NCI-H187 (cell line): Measurements from ENCODE around the gene PACRG.
"Not testable (repeated sequence)": the region's sequence is repeated elsewhere in the genome, so short reads cannot be mapped to it uniquely, and the experiment has no call there.

Experiments used
- DNase-seq, 2 experiments: peaks; one replicate each; lab custom pipeline; 2025; lab: John Stamatoyannopoulos, UW

The PACRG gene

DNA sequence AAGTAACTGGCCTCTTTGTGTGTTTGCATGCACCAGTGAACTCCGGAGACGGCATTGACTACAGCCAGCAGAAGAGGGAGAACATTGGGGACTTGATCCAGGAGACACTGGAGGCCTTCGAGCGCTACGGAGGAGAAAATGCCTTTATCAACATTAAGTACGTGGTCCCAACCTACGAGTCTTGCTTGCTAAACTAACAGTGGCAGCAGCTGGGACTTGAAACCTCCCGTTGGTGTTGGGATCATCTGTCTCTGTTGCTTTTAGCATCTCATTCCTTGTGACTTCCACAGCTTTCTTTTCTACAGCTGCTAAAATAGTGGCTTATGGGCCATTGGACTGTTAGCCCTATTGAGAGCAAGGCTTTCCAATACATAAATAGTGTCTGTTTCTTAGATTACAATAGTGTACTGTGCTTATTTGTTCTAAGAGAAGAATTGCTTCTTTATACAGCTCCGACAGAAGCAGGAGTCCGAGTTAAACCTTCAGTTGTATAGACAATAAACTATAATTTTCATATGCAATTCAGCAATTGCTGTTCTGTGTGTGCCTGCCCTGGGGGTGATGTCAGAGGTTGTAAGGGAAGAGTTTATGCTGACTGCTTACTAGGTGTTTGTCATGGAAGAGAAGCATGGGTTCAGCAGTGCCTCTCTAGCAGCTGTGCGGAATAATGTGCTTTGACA, 587.2 kb downstream of the PACRG start:
- no peak for DNase-seq

DNA sequence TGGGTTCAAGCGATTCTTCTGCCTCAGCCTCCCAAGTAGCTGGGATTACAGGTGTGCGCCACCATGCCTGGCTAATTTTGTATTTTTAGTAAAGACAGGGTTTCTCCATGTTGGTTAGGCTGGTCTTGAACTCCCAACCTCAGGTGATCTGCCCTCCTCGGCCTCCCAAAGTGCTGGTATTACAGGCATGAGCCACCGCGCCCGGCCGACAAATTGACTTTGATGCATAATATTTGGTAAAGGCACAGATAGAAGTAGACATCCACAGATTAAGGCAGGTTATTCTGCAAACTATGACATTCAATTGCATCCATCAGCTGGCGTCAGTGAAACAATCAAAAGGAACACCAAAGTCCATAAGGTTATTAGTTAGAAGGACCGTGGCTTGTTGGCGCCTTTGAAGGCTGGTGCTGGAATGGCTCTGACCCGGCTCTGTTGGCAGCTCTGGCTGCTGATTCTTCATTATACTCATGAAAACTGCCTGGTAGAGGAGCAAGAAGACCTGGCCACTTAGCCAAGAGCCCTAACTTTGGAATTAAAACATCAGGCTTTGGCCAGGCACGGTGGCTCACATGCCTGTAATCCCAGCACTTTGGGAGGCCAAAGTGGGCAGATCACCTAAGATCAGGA, 589.2 kb downstream of the PACRG start:
- DNase-seq = not testable (repeated sequence)

DNA sequence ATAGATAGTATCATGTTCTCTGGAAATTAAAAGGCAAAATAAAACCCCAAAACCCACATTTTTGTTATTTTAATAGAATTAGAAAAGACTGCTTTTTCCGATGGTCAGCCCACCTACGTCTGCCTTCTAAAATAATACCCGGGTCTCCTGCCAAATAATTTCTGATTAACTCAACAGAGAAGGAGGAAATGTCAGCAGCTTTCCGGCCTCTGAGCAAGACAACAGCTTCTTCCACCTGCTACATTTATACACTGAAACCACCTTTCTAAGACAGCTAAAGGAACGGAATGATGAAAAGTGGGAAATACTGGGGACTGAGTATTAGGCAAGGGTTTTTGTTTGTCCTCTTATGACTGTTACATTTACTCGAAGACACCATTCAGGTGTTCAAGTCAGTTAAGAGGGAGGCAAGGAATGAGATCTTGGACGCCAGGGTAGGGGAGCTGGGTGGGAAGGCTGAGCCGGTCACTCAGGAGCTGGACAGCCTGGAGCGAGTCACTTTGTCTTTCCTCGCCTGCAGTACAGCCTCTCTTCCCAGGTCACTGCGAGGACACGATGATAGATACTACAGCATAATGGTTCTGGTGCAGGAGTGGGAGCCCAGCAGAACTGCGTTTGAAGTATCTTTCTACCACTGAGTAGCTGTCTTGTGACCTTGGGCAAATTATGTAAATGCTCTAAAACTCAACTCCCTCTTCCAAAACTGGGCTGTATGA, 590.5 kb downstream of the PACRG start:
- no peak for DNase-seq

DNA sequence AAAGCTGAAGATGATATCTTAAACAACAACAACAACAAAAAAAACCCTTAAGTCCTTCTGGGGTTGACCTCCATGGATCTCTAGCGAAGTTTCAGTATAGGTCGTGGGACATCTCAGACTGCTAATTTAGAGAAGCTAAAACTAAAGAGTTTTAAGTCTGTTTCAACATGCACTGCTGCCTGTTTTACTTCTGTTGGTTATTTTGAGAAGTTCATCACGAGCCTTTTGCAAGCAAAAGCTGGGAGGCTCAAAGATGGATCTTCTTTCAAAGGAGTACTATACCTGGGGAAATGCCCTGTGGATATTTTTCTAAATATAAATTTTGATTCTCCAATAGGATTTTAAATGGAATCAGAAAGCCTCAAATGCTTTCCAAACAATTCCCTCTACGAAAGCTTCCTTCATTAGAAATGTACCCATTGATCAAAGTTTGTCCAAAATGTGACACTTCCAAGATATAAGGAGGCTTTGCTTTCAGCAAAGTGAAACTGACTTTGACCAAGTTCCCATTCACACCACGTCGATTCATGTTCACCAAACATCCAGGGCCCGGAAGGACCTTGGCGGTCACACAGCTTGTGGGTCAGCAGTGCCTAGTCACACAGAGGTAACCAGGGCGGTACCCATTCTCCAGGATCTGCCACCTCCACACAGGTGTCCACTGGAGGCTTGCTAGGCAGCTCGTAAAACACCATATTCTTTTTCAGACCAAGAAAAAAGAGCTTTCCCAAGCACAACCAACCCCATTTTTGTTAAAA, 592.0 kb downstream of the PACRG start:
- DNase-seq = no peak

DNA sequence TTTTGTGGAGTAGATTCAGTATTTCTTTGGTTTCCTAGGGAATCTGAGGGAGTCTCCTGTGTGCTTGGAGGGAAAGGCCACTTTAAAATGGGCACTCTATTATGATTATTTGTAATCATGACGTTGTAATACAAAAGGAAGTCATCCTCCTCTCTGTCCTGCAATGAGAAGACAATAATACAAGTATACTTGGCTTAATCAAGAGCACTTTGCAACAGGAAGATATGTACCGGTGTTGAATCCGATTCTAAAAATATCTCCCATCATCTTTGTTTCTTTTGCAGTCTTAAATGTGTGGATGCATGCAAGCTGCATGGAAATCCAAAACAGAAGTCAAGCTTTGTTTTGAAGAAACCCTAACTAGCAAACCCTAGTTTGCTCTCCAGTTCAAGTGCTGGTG, 592.6 kb downstream of the PACRG start:
- DNase-seq = no peak

DNA sequence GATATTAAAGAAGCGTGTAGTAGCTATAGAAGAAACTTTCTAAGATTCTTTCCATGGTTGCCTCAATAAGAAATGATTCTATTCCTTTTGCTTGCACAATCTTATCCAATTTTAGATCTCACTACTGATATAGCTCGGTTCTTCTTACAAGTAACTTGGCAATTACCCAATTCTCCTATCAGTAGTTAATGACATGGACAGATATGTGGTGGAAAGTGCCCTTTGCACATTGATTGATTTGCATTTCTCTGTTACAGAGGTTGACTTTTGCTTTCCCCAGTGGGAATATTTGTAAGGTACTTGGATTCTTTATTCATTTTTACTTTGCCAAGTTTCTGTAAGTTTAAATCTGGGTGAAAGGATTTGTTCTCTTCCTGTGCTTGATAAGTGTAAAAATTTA, 593.0 kb downstream of the PACRG start:
- no peak for DNase-seq

DNA sequence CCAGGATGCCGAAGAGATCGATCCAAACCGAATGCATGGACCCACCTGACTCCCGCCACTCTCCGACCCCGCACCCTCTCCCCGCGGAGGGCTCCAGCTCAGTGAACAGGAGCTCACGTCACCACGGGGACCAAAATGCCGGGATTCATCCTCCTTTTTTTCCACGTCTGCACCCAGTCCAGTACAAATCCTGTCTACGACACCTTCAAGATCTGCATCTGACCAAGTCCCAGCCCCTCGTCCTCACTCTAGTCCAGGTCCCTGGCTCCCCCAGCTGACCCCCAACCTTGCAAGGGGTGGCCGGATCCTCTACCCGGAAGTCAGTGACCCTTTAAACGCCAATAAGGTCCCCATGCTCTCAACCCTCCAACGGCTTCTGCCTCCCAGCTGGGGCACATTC, 593.9 kb downstream of the PACRG start:
- DNase-seq = no peak

DNA sequence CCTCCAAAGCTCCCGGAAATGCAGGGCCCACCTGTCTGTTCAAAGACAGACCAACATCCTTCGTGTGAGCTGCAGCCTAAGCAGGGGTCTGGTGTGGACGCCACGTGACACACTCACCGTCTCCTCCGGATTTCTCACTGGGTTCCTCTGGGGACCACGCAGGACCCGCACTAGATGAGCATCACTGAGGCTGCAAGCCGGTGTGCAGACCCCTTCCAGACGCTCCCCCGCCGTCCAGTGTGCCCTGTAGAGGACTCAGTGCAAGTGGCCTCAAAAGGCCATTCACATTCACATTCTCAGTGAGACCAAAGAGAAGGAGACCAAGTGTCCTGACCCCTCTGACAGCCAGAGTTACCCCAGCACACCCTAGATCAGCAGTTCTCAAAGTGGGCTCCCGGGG, 595.5 kb downstream of the PACRG start:
- no peak for DNase-seq

DNA sequence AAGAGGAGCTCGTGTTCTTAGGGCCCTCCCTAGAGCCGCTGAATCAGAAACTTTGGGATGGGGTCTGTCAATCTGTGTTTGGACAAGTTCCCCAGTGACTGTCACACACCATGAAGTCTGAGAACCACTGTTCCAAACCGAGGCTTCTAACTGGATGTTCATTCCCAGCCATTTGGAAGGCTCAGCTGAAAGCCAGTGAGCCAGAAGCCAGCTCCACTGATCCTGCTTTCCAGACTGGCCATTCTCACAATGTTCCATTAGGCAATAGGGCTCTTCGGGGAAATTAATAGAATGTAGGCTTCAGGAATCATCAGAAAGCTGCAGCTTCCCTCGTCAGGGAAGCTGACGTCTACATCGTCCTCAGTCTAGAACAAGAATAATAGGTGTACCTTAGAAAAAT, 595.9 kb downstream of the PACRG start:
- DNase-seq = no peak

DNA sequence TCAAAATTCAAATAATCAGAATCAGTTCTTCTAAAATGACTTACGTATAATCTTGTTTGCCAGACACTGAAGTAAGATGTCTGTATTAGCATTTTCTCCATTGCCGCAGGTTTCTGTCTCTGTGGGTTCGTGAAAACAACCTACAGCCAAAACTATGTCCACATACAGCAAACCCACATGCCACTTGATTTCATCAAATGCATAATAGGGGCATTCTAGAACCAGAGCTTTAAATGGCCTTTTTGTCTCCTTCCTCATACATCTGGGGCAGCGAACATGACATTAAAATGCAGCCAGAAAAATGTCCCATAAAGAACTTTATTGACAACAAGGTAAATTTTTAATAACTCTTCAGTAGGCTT, 596.5 kb downstream of the PACRG start:
- DNase-seq = no peak

DNA sequence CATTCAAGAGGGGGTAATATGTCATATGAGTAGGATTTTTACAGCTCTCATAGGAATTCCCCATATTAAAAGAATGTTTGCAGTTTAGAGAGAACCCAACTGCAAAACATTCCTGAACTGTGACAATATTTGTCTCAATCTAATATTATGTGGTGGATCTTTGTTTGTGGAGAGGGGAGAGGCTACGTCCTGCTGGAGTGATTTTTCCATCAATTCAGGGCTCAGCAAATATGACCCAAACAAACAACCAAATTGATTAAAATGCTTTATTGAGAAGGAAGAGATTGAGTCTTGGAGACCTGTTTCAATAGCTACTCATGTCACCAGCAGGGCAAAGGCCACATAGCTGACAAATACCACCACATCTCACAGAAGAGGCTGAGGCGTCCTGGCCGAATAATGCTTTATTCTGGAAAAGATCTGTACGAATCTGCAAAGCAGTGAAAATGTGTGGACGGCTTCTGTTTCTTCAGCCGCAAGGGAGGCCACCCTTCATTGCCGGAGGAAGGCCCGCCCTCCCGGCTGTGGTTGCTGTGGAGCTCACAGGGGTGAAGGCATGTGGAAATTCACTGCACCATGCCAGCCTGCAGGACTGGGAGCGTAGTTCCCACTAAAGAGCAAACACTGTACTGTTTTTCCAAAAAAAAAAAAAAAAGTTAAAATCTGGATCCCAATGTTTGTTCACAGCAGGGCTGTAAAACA, 597.1 kb downstream of the PACRG start:
- DNase-seq = no peak

DNA sequence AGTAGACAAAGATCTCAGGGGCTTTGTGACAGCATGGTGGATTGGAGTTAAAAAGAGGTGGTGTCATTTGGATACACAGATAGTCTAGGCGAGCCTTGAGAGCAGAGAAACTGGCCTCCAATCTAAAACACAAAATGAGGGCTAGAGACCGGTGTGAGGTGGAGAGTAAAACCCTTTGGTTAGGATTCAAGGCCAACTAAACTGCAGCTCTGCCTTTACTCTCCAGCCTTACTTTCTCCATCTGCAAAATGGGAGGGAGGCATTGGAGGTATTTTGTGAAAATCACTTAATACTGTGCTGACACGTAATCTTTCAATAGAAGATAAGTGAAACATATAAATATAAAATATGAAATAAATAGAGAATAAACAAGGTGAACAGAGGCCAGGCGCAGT, 597.6 kb downstream of the PACRG start:
- no peak for DNase-seq

DNA sequence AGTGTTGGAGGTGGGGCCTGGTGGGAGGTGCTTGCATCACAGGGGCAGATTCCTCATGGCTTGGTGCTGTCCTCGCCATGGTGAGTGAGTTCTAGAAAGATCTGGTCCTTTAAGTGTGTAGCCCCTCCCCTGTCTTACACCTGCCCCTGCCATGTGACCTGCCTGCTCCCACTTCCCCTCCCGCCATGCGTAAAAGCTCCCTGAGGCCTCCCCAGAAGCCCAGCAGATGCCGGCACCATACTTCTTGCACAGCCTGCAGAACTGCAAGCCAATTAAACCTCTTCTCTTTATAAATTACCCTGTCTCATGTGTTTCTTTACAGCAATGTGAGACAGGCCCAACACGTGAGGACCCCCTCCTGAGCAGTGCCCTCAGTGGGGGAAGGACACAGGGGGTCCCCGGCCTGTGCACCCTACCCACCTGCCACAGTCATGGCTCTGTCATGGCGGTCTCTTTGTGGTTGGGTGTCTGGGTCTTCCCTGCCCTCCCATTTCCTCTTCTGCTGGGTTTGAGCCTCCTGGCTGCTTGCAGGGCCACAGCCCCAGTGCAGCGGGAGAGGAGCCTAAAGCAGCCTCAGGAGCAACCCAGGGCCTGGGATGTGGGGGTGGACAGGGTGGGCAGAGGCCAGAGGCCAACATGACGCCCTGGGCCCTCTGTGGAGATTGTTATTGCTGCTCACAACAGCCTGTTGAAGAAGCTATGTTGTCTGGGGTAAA, 599.5 kb downstream of the PACRG start:
- DNase-seq = no peak

DNA sequence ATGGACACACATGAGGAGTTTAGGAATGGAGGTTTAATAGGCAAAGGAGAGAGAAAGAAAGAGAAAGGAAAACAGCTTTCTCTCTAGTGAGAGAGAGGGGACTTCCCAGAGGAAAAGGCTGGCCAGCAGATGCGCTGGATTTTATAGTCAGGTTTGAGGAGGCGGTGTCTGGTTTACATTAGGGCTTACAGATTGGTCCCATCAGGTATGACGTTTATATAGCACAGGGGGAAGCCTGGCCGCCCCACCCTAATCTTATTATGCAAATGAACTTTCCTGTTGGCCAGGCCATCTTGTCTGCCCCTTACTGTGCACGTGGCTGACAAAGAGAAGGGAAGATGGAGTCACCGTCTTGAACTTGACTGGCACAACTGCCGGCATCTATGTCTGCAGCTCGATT, 600.1 kb downstream of the PACRG start:
- no peak for DNase-seq

DNA sequence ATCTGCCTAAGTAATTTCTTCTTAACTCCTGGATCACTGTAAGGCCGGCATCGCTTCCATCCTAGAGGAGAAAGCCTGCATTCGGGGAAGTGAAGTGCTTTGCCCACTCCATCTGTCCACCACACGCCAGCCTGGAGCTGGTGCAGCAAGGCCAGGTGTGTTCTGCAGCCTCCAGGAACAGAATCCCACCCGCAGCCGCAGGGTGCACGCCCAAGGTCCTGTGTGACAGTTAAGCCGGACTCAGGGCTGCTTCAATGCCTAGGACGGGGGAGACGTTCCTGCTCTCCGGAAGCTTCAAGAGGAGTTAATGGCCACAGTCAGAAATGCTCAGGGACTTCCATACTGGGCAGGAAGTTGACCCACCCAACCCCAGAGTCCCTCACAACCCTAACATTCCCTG, 600.6 kb downstream of the PACRG start:
- DNase-seq = no peak

DNA sequence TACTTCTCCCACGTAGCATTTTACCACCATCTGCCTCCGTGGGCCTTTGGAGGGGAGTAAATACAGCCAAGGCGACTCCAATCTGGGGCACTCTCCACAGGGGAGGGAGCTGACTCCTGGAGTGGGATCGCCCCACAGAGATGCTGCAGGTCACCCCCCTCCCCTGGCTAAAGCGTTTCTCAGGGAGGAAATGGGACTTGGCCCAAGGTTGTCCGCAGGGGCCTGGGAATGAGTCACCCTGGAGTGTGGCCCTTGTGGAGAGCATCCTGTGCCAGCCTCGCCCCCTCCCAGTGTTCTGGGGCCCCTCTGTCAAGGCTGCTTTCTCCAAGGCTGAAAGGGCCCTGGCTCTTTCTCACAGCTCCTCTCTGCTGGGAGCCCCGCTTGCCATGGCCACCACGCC, 602.2 kb downstream of the PACRG start:
- DNase-seq = no peak

DNA sequence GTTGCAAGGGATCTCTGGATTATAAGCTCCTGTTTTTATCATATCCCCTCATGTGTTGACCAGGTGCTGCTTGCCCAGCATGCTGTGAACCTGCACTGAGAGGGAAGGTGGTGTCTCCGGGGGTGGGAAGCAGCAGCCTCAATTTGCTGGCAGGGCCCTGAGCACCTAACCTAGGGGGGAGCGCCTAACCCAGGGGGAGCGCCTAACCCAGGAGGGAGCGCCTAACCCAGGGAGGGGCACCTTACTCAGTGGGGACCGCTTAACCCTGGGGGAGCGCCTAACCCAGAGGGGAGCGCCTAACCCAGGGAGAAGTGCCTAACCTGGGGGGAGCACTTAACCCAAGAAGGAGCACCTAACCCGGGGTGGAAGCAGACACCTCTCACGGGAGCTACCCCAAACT, 603.5 kb downstream of the PACRG start:
- DNase-seq = no peak

DNA sequence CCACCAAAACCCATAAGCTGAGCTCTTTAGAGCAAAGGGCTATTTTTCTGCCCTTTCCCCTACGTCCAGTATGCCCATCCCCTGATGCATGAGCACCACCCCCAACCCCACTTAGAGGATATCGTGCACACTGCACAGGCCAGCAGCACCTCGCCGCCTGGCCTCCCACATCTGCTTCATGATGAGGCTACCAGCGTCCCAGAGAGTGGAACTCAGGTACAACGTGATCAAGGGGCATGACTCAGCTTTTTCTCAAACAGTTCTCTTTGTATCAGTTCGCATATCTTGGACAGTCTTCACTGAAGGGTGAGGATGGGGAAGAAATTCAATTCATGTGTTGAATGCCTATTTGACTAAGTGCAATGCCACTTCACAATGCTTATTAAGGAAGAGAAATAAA, 604.8 kb downstream of the PACRG start:
- no peak for DNase-seq

DNA sequence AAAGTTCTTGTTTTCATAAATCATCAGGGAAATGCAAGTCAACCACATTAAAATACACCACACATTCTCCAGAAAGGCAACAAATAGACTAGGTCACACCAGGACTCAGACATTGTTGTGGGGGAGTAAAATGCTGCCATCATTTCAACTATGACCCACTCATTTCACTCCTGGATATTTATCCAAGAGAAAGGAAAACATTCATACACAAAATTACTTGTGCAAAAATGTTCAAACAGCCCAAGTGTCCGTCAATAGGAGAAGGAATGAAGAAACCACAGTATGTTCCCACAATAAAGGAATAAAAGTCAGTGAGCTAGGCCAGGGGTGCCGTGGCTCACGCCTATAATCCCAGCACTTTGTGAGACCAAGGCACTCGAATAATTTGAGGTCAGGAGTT, 605.3 kb downstream of the PACRG start:
- DNase-seq = no peak

DNA sequence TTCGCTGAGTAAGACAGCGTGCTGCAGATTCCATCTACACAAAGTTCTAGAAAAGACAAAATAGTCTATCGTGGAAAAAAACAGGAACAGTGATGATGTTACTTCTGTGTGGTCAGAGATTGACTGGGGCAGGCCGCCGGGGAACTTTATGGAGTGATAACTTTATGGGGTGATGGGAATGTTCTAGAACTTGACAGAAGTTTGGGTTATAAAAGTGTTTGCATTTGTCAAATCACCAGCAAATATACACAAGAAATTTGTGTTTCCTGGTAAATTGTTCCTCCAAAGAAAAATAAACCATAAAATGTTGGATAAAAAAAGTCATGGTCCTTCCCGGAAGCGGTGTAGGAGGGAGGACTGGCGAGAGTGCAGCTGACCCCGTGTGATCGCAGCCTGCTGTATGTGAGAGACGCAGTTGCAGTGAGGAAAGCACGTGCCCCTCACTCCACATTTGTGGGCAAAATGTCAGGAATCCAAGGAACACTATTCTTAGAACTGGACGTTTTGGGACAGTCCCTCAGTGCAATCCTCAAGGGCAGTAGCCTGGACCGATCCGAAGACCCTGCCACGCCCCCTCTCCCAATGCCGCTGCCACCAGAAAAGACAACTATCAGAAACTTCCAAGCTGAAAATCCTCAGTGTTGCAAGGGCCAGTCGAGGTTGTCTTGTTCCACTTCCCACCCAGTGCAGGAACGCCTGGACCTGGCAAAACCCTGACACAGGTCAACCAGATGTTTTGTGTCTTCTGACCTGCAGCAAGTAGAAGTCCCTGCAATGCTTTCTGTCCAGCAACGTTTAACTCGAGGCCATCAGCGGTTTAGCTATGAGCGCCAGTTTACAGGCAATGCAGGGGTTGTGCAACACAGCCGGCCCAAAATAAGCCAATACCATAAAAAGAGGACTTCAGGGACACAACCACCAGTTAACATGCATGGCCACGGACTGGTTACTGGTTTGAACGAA, 606.2 kb downstream of the PACRG start:
- DNase-seq = no peak
